Upper lobe of left lung (tissue), 4 donors: Measurements from ENCODE around the gene GIT2.

ENCODE experiments used
- CTCF ChIP-seq, 6 experiments: fragments of 450-650 bp in 4 of 6; fragments of 200-600 bp in 2 of 6; sonication (generic) in 2 of 6; IDR thresholded peaks; one replicate each; pipeline ENCODE4 v1.5.1; 2016 to 2019; ENCODE audit warnings: antibody characterized with exemption in 6 of 6
- EP300 ChIP-seq, 4 donors: sonication (generic); formaldehyde crosslinking; IDR thresholded peaks; one replicate each; pipeline ENCODE4 v1.5.1; 2017; ENCODE audit warnings: antibody characterized with exemption in 4 of 4, control low read depth in 2 of 4
- POLR2A ChIP-seq, 4 donors: fragments of 450-650 bp; IDR thresholded peaks; one replicate each; pipeline ENCODE4 v1.5.1; 2016 to 2017; ENCODE audit warnings: antibody characterized with exemption in 4 of 4, mild to moderate bottlenecking in 2 of 4
- POLR2AphosphoS5 ChIP-seq, 2 donors: sonication (generic); formaldehyde crosslinking; IDR thresholded peaks; one replicate each; pipeline ENCODE4 v1.5.1; 2017; ENCODE audit warnings: antibody characterized with exemption in 2 of 2

GRCh38 chr12:110015132-110015531, 19.0 kb upstream of the GIT2 start:
- TF ChIP-seq EP300 (IDR thresholded peaks at IDR 0.05): no peak
- peak in 1 of 6 experiments; percentile 10 for TF ChIP-seq CTCF (IDR thresholded peaks at IDR 0.05)
- TF ChIP-seq POLR2AphosphoS5 (IDR thresholded peaks at IDR 0.05): no peak
- no peak for TF ChIP-seq POLR2A (IDR thresholded peaks at IDR 0.05)
